ENCODE data around the gene RNF207.

The RNF207 gene

GRCh38 chr1:6261615-6261995 lies 55.7 kb downstream of the RNF207 start:
- no peak for DNase-seq (ENCODE audit: low read depth)
- no peak for TF ChIP-seq CTCF (conservative IDR thresholded peaks at IDR 0.05; ENCODE audit: control insufficient read depth, insufficient read depth, low read depth, low read length)
- peak overlapping the region; percentile 33 for H3K4me3 ChIP-seq (ENCODE audit: control insufficient read depth, low read depth, low read length)

- no peak overlapping the region for H3K4me3 ChIP-seq (ENCODE audit: control insufficient read depth, low read depth, low read length)
- peak; percentile 65 for DNase-seq (ENCODE audit: low read depth)
- no peak for TF ChIP-seq CTCF (conservative IDR thresholded peaks at IDR 0.05; ENCODE audit: control insufficient read depth, insufficient read depth, low read depth, low read length)
Measured at GRCh38 chr1:6262555-6263420, 56.9 kb downstream of the RNF207 start.

- no peak for TF ChIP-seq CTCF (conservative IDR thresholded peaks at IDR 0.05; ENCODE audit: control insufficient read depth, insufficient read depth, low read depth, low read length)
- peak; percentile 24 for DNase-seq (ENCODE audit: low read depth)
- no peak overlapping the region for H3K4me3 ChIP-seq (ENCODE audit: control insufficient read depth, low read depth, low read length)
Measured at GRCh38 chr1:6263716-6264115, 57.8 kb downstream of the RNF207 start.

GRCh38 chr1:6265151-6265550 lies 59.2 kb downstream of the RNF207 start:
- no peak for TF ChIP-seq CTCF (conservative IDR thresholded peaks at IDR 0.05; ENCODE audit: control insufficient read depth, insufficient read depth, low read depth, low read length)
- DNase-seq (ENCODE audit: low read depth) = no peak
- no peak overlapping the region for H3K4me3 ChIP-seq (ENCODE audit: control insufficient read depth, low read depth, low read length)

GRCh38 chr1:6266641-6267040 lies 60.7 kb downstream of the RNF207 start:
- TF ChIP-seq CTCF (conservative IDR thresholded peaks at IDR 0.05; ENCODE audit: control insufficient read depth, insufficient read depth, low read depth, low read length) = no peak
- no peak overlapping the region for H3K4me3 ChIP-seq (ENCODE audit: control insufficient read depth, low read depth, low read length)
- no peak for DNase-seq (ENCODE audit: low read depth)

GRCh38 chr1:6267686-6268322 lies 61.9 kb downstream of the RNF207 start:
- TF ChIP-seq CTCF (conservative IDR thresholded peaks at IDR 0.05; ENCODE audit: control insufficient read depth, insufficient read depth, low read depth, low read length) = no peak
- peak; percentile 71 for DNase-seq (ENCODE audit: low read depth)
- H3K4me3 ChIP-seq (ENCODE audit: control insufficient read depth, low read depth, low read length) = no peak overlapping the region

Measured in fibroblast of mammary gland (primary cell).